GM10266 (cell line): ENCODE data around the gene UPK2.
"Not testable (repeated sequence)": the region's sequence is repeated elsewhere in the genome, so short reads cannot be mapped to it uniquely, and the experiment has no call there.

Source experiments
- DNase-seq: peaks from one replicate; pipeline ENCODE4 v3.0.0; 2012; ENCODE audit errors: extremely low spot score
- TF ChIP-seq, protein P1 (sequence below): IDR thresholded peaks from 2 replicates; pipeline ENCODE4 v1.5.1; 2012; ENCODE audit warnings: mild to moderate bottlenecking, low read depth; ENCODE audit not compliant: control insufficient read depth, insufficient read depth; ENCODE audit errors: missing control alignments

The UPK2 gene

DNA sequence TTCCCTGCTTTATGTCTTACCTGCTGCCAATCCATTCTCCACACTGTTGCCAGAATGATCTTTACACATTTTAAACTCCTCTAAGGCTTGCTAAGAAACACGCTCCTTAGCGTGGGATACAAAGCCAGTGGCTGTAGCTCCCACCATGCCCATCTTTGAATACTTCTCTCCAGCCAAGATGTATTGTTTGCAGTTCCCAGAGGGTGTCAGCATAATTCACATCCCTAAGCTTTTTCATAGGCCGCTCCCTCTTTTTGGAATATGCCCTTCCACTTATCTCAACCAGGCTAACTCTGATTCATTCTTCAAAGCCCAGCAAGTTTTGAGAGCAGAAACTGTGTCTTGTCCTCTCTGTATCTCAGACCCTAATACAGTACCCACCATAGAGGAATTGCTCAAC, 8.1 kb upstream of the UPK2 start:
- DNase-seq: no peak

DNA sequence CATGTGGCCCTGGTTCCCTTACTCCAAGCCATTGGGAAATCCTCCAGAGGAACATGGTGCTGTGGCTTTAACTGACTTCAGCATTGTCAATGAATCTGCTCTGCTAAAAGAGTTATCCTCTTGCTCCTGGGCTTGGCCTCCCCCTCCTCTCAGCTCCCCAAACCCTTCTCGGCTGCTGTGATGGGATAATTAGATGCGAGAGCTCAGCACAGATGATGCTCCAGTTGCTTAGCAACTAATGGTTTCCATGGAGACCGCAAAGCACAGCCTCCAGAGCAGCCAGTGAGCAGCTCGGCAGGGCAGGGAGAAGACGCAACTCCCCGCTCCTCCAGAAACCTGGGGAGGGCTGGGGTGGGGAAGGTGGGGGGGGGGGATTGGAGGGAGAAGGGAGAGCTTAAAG, 2.8 kb upstream of the UPK2 start:
- TF ChIP-seq, protein P1, sequence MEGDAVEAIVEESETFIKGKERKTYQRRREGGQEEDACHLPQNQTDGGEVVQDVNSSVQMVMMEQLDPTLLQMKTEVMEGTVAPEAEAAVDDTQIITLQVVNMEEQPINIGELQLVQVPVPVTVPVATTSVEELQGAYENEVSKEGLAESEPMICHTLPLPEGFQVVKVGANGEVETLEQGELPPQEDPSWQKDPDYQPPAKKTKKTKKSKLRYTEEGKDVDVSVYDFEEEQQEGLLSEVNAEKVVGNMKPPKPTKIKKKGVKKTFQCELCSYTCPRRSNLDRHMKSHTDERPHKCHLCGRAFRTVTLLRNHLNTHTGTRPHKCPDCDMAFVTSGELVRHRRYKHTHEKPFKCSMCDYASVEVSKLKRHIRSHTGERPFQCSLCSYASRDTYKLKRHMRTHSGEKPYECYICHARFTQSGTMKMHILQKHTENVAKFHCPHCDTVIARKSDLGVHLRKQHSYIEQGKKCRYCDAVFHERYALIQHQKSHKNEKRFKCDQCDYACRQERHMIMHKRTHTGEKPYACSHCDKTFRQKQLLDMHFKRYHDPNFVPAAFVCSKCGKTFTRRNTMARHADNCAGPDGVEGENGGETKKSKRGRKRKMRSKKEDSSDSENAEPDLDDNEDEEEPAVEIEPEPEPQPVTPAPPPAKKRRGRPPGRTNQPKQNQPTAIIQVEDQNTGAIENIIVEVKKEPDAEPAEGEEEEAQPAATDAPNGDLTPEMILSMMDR: no peak

More for the DNA sequence above, 8.1 kb upstream of the UPK2 start:
- TF ChIP-seq, protein P1: no peak

DNA sequence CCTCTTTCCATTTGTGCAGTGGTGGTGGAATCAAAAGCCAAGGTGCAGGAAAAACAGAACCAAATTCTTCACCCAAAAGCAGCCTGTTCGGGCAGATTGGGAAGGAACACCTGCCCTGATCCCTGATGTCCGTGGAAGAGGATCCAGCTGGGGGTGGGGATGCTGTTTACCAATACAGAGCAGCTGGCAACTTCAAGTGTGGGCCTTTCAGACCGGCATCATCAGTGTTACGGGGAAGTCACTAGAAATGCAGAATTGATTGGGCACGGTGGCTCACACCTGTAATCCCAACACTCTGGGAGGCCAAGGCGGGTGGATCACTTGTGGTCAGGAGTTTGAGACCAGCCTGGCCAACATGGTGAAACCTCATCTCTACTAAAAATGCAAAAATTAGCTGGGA, 2.1 kb upstream of the UPK2 start:
- DNase-seq: not testable (repeated sequence)

More for the DNA sequence above, 2.8 kb upstream of the UPK2 start:
- no peak for DNase-seq

DNA sequence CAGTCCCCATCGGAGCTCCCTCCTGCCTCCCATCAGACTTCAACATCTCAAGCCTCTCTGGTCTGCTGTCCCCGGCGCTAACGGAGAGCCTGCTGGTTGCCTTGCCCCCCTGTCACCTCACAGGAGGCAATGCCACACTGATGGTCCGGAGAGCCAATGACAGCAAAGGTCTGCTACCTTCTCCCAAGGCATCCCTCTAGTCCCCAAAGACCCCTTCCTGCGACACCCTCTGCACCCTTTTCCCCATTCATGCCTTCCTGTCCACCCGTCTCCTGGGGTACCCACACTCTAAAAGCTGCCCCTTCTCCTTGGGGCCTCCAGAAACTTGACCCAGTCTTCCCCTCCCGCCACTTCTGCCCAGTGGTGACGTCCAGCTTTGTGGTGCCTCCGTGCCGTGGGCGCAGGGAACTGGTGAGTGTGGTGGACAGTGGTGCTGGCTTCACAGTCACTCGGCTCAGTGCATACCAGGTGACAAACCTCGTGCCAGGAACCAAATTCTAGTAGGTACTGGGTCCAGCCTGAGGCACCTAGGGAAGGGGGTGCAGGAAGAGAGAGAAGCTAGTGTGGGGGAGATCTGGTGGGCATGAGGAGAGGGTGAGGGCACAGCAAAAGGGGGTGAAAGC, 860 bp downstream of the UPK2 start:
- TF ChIP-seq, protein P1: no peak

GRCh38 chr11:118957549-118957948, 1.5 kb downstream of the UPK2 start:
- DNase-seq: no peak
- TF ChIP-seq, protein P1: no peak

More for the DNA sequence above, 860 bp downstream of the UPK2 start:
- DNase-seq: no peak

- TF ChIP-seq, protein P1: no peak
Observed at GRCh38 chr11:118957968-118958367, 1.9 kb downstream of the UPK2 start.

GRCh38 chr11:118958577-118958976, 2.5 kb downstream of the UPK2 start:
- TF ChIP-seq, protein P1: no peak

More at GRCh38 chr11:118957968-118958367, 1.9 kb downstream of the UPK2 start:
- no peak for DNase-seq

GRCh38 chr11:118961189-118961588, 5.1 kb downstream of the UPK2 start:
- TF ChIP-seq, protein P1: no peak
- DNase-seq: no peak

More at GRCh38 chr11:118958577-118958976, 2.5 kb downstream of the UPK2 start:
- DNase-seq: no peak
